ENCODE data around the gene PMF1. TPM values are rescaled to one million over a fixed set of nuclear protein-coding genes. Genes with fewer than 3 reads are reported as not detected.
"Not testable (repeated sequence)": the region's sequence is repeated elsewhere in the genome, so short reads cannot be mapped to it uniquely, and the experiment has no call there.

PMF1 gene
- polyA plus RNA-seq, 1 donor: 85.0 TPM

DNA sequence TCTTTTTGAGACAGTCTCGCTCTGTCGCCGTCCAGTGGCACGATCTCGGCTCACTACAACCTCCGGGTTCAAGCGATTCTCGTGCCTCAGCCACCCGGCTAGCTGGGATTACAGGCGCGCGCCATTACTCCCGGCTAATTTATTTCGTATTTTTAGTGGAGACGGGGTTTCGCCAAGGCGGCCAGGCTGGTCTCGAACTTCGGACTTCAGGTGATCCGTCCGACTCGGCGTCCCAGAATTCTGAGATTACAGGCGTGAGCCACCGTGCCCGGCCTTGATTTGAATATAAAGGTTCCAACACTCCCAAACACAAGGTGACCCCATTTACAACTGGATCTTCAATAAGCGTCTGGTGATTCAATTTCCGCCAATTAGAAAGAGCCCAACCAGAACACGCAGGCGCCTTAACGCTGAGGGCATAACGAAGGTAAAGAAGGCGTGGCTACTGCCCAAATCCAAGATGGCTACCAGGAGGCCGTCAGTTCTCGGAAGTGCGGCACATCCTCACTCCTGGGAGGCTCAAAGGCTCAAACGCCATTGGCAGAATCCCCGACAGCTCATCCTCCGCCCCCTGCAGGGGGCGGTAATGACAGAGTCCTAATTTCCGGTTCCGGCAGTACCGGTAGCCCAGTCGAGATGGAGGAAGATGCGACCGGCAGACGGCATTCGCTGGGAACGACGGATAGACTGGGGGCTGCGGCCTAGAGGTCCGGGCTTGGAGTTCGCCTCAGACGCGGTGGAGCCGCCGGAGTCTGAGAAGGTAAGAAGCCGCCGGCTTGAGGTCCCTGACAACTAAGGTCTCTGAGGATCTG lies 19.1 kb upstream of the PMF1 start, which contains the start of gene SLC25A44:
SLC25A44 (plus strand) TSS at position 617 of the 812 bp plus-strand sequence. CDS start 5,744 bp downstream, outside the sequence.
- DNase-seq: peak; percentile 98

DNA sequence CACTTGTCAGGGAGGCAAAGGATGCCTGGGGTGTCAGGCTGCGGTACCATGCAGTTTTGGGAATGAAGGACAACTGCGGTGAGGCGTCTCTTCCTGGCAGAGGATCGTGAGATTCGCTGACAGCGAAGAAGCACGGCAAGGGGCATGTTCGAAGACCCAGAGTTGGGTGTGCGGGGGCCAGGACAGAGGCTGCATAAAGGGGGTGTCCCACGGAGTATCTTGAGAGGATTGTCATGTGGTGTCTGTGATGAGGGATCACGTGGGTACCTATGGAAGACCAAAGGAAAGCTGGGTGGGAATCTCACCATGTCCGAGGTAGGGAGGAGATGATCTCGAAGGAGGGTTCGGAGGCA lies 18.5 kb upstream of the PMF1 start:
- no peak for DNase-seq

DNA sequence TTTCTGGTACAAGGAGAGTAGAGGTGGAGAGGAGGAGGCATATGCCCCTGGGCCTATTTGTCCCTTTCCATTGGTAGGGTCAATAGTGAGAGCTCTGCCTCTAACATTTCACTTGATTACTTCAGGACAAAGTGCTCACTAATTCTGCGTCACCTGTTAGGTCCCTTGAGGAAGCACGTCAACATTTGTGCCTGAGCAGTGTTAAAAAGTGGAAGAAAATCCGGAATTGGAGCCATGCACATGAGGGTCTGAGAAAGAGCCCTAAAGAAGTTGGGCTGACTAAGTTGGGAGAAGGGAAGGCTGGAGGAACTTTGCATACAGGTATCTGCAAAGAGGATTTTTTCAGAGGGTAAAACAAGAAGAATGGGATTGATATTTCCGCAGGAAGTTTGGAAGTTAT lies 17.0 kb upstream of the PMF1 start:
- no peak for DNase-seq

DNA sequence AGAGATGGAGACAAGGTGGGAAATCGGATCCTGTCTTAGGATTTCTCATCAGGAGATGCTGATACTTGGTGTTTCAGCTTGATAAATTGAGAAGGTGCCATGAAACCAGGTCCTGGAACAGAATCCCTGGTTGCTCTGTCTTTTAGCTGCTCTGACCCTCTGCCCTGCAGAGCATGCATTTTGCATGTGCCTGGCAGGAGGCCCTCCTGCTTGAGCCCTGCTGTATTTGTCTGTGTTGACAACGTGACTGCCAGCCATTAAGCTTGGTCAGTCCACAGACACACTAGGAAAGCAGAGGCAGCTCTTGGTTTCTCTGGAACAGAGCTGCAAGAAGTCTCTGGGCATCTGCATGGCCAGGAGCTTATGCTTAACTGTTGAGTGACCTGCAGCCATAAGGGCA lies 16.4 kb upstream of the PMF1 start:
- no peak for DNase-seq

DNA sequence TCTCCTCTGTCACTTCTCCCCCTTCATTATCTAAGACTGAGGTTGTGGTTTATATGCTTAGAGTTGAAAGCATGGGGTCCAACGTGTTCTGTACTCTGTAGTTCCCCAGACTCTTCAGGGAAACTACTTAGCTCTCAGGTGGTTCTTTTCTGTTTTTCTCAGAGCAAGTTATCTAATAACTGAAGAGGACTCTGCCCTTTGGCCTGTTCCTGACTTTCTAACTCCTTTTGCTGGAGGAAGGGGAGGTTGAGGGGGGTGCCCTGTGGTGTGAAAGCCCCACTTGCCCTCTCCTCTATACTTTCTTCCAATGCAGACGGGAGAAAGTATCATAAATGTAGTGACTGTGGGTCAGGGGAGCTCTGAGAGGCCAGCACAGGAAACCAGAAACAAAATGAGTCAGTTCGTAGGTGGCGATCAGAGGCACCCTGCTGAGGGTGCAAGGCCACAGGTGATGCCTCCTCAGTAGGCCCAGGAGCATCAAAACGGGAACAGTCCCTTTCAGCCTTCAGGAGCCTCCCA lies 13.9 kb upstream of the PMF1 start:
- no peak for DNase-seq

DNA sequence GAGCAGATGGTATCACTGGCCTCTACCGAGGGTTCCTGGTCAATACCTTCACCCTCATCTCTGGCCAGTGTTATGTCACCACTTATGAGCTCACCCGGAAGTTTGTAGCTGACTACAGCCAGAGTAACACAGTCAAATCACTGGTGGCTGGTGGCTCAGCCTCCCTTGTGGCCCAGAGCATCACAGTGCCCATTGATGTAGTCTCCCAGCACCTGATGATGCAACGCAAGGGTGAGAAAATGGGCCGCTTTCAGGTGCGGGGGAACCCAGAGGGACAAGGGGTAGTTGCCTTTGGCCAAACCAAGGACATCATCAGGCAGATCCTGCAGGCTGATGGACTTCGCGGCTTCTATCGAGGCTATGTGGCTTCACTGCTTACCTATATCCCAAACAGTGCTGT lies 12.8 kb upstream of the PMF1 start:
- DNase-seq: no peak

DNA sequence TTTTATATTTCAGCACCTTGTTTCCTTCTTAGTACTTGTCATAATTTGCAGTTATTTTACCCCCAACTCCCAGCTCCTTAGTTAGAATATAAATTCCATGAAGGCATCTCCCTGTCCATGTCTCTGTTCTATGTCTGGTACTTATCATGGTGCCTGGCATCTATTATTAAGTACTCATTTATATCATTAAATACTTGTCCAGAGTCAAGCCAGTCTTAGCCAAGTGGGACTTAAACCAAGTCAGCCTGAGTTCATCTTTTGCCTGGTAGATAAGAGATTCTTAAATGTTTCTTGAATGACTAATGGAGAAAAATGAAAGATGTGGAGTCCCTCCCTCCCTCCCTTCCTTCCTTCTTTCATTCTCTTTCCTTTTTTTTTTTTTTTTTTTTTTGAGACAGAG lies 9.5 kb upstream of the PMF1 start:
- no peak for DNase-seq

DNA sequence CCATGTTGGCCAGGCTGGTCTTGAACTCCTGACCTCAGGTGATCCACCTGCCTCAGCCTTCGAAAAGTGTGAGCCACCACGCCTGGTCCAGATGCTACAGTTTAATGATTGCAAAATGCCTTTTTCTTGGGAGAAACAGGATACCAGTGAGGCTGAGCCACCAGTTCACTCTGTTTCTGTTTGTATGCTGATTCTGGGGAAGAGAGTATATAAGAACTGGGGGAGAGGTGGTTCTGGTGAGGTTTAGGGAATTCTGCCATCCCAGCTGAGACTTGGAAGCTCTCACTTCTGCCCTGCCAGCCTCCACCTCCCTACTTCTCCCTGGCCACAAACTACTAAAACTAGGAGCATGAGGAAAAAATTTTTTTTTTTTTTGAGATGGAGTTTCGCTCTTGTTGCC lies 8.1 kb upstream of the PMF1 start:
- no peak for DNase-seq

DNA sequence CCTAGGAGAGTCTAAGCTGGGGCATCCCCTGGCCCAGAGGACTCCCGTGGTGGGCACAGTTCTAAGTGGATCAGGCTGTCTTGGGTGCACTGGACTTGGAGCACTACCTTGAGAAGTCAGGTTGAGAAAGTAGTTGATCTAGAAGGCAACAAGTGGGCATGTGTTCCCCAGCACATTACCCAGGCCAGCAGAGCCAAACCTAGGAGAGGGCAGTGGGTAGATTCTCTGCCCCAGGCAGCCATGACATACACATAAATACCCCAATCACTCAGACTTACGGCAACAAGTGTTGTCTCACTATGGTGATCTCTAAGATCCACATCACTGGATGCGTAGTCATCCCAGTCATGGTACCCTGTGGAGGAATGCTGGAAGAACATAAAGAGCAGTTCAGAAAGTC lies 1.6 kb upstream of the PMF1 start:
- no peak for DNase-seq

DNA sequence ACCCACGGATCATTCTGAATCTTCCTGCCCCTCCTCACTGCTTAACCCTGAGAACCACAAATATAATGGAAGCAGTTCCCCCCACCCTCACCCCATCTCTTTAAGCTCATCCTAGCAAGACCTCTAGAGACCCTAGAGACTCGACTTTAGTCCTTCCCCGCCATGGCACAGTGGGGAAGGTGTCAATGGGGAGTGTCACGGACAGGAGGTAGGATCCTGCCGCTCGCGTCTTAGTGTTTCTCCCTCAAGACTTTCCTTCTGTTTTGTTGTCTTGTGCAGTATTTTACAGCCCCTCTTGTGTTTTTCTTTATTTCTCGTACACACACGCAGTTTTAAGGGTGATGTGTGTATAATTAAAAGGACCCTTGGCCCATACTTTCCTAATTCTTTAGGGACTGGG lies 677 bp upstream of the PMF1 start:
- no peak for DNase-seq

DNA sequence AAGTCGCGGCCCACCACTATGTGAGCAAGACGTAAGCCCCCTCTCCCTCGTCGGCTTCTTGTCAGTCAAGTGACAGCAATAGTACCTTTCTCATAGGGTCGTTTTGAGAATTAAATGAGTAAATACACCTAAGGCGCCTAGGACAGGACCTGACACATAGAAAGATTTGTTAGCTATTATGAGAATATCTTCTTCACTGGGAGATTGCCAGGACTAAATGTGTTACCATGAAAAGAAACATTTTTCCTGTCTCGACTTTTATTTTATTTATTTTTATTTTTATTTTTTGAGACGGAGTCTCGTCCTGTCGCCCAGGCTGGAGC lies 798 bp downstream of the PMF1 start:
- DNase-seq: no peak

DNA sequence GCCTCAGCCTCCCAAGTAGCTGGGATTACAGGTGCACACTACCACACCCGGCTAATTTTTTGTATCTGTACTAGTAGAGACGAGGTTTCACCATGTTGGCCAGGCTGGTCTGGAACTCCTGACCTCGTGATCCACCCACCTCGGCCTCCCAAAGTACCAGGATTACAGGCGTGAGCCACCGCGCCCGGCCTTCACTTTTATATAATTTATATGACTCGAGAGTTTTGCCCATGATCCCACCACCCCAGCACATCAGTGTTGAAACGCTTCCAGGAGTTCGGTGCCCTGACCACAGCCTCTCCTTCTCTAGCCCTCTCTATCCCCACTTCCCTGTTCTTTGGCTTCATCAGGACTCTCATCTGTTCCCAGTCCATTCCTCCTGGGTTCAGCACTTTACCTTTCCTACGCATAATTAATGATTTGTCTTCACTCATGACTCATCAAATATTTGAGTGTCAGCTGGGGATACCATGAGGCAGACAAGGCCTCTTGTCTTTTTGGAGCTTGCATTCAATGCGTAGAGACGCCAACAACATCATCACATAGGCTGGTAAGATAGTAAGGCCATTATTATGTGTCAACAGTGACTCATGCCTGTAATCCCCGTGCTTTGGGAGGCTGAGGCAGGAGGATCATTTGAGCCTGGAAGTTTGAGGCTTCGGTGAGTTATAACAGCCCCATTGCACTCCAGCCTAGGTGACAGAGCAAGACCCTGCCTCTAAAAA lies 1.4 kb downstream of the PMF1 start:
- no peak for DNase-seq

DNA sequence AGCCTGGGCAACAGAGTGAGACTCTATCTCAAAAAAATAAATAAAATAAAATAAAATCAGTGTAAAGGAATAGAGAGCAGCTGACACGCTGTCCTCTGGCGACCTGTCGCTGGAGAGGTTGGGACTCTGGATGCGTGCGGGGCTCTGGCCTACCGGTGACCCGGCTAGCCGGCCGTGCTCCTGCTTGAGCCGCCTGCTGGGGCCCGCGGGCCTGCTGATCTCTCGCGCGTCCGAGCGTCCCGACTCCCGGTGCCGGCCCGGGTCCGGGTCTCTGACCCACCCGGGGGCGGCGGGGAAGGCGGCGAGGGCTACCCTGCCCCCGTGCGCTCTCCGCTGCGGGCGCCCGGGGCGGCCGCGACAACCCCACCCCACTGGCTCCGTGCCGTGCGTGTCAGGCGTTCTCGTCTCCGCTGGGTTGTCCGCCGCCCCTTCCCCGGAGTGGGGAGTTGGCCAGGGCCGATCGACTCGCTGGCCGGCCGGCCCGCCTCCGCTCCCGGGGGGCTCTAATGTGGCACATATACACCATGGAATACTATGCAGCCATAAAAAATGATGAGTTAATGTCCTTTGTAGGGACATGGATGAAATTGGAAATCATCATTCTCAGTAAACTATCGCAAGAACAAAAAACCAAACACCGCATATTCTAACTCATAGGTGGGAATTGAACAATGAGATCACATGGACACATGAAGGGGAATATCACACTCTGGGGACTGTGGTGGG lies 3.7 kb downstream of the PMF1 start:
- DNase-seq: not testable (repeated sequence)

DNA sequence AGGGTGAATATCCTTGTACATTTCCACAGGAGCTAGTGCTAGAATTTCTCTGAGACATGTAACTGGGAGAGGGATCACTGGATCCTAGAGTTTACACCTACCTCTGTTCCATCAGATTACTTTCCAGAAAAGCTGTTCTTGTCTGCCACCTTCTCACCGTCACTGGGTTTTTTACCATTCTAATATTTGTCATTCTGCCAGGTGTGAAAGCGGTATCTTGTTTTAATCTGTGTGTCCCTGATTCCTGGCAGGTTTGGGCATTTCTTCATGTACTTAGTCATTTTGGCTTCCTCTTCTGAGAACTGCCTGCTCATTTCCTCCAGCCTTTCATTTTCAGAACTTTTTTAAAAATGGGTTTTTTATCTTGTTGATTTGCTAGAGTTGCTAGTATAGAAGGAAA lies 5.1 kb downstream of the PMF1 start:
- no peak for DNase-seq

DNA sequence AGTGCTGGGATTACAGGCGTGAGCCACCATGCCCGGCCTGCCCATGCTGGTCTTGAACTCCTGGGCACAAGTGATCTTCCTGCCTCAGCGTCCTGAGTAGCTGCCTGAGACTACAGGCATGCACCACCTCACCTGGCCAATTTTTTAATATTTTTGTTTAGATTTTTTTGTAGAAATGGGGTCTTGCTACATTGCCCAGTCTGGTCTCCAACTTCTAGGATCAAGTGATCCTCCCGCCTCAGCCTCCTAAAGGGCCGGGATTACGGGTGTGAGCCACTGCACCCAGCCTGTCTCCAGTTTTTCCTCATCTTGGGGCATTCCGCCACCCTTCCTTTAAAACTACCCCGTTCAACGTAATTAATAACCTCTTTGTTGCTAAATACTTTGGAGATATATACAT lies 7.4 kb downstream of the PMF1 start:
- no peak for DNase-seq

DNA sequence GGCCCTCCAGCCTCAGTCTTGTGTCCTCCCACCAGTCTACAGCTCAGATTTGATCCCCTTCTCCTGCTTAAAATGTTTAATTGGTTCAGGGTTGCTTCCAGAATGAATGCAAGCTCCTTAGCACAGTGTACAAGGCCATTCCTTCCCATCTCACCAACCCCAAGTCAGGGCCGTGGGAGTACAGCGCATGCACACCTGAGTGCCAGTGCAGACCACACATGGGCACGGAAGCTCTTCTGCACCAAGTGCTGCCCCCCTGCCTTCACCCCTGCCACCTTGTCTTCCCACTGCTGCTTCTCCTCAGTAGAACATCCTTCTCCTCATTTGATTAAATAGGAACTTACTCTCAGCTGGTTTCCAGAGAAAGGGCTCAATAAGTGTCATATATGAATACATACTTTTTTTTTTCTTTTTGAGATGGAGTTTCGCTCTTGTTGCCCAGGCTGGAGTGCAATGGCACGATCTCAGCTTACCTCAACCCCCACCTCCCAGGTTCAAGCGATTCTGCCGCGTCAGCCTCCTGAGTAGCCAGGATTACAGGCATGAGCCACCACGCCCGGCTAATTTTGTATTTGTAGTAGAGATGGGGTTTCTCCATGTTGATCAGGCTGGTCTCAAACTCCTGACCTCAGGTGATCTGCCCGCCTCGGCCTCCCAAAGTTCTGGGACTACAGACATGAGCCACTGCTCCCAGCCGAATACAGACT lies 9.3 kb downstream of the PMF1 start:
- DNase-seq: no peak

DNA sequence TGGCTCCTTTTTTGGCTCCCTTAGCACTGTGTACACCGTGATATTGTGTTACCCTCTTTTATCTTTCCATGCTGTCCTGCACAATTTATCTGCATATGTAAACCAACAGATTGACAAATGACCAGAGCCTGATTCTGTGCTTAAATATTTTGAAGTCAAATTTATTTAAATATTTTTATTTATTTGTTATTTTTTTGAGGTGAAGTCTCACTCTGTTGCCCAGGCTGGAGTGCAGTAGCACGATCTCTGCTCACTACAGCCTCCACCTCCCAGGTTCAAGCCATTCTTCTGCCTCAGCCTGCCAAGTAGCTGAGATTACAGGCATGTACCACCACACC lies 12.8 kb downstream of the PMF1 start:
- DNase-seq: no peak

DNA sequence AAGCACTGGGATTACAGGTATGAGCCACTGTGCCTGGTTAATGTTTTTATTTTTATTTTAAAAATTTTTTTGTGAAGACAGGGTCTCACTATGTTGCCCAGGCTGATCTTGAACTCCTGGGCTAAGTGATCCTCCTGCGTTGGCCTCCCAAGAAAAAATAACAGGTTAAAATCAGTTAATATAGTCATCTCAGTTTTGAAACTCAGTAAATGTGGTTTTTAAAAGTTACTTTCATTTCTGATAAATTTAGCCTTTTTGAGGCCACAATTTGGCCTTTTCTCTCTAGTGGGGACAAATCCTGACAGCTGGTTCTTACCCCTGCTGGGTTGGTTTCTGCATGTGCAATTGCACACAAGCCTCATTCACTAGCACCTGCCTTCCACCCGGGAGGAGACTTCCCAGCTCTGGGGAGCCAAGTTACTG lies 13.3 kb downstream of the PMF1 start:
- no peak for DNase-seq

DNA sequence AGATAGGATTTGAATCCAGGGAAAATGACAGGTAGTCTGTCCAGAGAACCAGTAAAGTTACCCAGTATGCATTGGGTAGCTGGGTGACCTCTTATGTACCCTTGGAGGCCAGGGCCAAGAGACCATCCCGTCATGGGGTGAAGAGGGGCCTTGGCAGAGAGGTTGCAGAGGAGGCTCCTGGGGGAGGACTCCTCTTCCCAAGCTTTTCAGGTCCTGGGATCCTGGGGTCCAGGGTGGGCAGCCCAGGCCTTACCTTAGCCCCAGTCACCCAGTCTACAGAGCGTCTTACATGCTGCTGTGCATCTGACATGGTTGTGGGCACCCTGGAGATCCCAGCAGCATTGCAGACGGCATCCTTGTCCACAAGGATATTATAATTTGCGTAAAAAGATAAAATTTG lies 14.0 kb downstream of the PMF1 start:
- no peak for DNase-seq

DNA sequence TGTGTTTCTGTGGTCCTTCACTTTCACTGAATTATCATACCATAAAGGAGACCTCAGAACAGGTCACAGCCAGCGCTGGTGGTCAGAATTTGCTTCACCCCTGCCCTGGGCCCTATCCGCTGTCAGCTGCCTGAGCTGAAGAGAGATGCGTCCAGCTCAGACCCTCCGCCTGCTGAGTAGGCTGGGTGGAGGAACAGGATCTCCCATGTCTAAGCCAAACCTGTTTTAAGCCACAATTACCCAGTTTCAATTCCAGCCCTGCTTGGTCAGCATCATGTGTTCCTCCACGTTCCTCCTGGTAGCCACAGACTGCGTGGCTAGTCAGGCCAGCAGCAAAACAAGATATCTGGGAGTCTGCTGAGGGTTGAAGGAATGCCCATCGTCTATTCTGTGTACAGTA lies 15.7 kb downstream of the PMF1 start:
- DNase-seq: no peak

DNA sequence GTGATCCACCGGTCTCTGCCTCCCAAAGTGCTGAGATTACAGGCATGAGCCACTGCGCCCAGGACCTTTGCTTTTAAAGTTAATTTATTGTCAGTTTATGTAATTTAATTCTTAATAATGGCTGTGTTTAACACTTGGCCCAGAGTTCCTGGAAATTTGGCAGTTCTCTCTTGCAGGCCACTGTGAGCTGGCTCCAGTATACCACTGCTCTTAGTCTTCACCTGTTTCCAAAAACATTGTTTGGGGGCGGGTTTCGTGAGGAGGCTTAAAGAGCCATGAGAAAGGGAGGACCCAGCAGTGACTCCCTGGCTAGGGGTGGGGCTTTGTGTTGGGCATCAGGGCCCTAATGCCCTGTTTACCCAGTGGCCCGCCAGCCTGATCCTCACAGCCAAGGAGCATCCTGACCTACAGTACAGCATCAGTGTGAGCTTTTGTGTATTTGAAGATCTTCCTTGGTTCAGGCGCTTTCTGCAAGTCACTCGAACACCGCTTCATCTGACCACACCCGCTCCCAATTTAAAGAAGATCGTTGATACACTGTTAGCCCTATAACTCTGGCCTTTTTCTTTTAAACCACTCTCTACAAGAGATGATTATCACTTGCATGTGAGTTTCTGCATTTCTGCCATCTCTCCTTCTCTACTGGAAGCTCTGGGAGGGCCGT lies 17.1 kb downstream of the PMF1 start:
- DNase-seq: no peak

DNA sequence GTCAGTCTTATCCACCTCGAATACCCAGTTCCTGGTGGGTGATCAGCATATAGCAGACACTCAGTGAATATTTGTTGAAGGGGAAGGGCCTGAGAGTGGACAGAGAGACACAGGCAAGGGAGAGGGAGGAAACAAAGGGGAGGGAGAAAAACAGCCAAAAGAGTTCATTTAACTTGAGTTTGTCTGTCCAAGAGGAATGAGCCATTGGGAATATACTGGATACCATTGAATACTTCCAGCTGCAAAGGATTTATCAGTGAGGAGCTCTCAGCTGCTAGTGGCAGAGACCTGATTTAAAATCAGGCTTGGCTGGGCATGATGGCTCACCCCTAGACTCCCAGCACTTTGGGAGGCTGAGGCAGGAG lies 17.6 kb downstream of the PMF1 start:
- DNase-seq: no peak

Measured in left kidney (tissue), 2 donors.